Erythroblast (primary cell): ENCODE results near the gene KRTAP19-5.

Experiments used
- GATA1 ChIP-seq: IDR thresholded peaks from 2 replicates; pipeline ENCODE4 v1.6.1; 2011; ENCODE audit warnings: low read depth, mild to moderate bottlenecking, control low read depth, low read length, moderate library complexity
- POLR2A ChIP-seq: IDR thresholded peaks from 2 replicates; pipeline ENCODE4 v1.6.1; 2011; ENCODE audit warnings: mild to moderate bottlenecking, low read length

- TF ChIP-seq POLR2A, result no peak
- TF ChIP-seq GATA1, result no peak
Measured at GRCh38 chr21:30497065-30497464, 4.9 kb downstream of the KRTAP19-5 start, which contains the start of gene KRTAP19-4.
